ENCODE results near the gene ZSCAN22.

DNA sequence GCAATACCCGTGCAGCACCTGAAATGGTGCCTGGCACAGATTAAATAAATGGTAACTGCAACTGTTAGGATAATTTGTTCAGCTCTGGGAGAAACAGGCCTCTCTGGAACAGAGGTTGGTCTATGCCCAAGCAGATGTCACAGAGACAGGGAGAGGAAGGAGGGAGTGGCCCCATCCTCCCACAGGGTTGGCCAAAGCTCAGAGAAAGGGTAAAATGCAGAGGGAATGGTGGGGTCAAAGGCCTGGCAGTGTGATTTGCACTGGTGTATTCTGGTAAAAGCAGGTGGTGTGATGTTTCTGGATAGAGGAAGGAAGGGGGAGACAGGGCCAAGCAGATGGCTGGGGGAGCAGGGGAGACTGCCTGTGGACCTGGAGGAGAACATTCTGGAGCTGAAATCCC, 9.4 kb downstream of the ZSCAN22 start:
- TF ChIP-seq POLR2A (IDR thresholded peaks at IDR 0.05), result no peak
- TF ChIP-seq, protein P1, sequence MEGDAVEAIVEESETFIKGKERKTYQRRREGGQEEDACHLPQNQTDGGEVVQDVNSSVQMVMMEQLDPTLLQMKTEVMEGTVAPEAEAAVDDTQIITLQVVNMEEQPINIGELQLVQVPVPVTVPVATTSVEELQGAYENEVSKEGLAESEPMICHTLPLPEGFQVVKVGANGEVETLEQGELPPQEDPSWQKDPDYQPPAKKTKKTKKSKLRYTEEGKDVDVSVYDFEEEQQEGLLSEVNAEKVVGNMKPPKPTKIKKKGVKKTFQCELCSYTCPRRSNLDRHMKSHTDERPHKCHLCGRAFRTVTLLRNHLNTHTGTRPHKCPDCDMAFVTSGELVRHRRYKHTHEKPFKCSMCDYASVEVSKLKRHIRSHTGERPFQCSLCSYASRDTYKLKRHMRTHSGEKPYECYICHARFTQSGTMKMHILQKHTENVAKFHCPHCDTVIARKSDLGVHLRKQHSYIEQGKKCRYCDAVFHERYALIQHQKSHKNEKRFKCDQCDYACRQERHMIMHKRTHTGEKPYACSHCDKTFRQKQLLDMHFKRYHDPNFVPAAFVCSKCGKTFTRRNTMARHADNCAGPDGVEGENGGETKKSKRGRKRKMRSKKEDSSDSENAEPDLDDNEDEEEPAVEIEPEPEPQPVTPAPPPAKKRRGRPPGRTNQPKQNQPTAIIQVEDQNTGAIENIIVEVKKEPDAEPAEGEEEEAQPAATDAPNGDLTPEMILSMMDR (IDR thresholded peaks at IDR 0.05), result no peak

Measured in heart left ventricle (tissue), 13 donors.